Measurements from ENCODE around the gene SLC26A1.

SLC26A1 gene

GRCh38 chr4:993111-994029, at the start of gene SLC26A1:
TSS of gene SLC26A1 (minus strand) at chr4:993404. CDS start at chr4:991703, 1,701 bp downstream.
- no peak for DNase-seq

- DNase-seq = no peak
Measured at GRCh38 chr4:1042352-1043055, 49.3 kb upstream of the SLC26A1 start.

DNA sequence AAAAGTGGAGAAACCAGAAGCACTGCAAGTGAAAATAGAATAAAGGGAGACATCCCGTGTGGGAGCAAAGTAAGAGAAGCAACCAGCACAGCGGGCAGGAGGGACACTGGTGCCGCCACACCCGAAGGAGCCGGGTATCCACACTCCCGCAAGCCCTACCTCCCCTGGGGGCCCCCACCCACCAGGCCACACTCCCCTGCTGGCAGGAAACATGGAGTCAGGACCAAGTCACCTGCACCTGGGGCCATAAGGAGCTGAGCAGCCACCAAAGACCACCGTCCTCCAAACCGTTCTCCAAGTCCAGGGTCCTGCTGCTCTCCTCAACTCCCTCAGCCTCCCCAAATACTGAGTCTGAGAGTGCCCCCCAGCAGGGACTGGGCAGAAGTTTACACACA, 48.7 kb upstream of the SLC26A1 start:
- no peak for DNase-seq

- no peak for DNase-seq
Measured at GRCh38 chr4:1041147-1041935, 48.1 kb upstream of the SLC26A1 start.

GRCh38 chr4:1040344-1041146, 47.3 kb upstream of the SLC26A1 start:
- no peak for DNase-seq

GRCh38 chr4:1039493-1040343, 46.5 kb upstream of the SLC26A1 start:
- no peak for DNase-seq

DNA sequence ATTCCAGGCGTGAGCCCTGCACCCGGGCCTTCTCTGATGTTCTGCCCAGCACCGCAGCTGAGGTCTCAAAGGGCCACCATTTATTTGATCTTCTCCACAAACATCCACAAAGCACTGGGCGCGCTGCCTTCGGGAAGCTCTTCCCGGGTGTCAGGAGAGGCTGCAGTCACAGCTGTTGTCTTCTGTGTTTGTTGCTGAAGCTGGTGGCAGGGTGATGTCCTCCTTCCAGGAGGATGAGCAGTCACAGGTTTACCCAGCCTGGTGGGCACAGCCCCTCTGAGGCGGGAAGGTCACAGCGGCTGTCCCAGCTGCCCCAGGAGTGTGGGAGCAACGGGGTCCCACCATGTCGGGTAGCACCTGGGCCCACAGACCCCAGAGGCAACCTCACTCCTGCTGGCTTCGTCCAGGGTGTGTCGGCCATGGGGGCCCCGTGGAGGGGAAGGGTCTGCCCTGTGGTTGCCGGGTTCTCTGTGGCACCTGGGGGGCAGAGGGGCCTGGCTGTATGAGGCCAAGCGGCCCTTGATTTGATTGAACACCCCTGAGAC, 45.8 kb upstream of the SLC26A1 start:
- no peak for DNase-seq

DNA sequence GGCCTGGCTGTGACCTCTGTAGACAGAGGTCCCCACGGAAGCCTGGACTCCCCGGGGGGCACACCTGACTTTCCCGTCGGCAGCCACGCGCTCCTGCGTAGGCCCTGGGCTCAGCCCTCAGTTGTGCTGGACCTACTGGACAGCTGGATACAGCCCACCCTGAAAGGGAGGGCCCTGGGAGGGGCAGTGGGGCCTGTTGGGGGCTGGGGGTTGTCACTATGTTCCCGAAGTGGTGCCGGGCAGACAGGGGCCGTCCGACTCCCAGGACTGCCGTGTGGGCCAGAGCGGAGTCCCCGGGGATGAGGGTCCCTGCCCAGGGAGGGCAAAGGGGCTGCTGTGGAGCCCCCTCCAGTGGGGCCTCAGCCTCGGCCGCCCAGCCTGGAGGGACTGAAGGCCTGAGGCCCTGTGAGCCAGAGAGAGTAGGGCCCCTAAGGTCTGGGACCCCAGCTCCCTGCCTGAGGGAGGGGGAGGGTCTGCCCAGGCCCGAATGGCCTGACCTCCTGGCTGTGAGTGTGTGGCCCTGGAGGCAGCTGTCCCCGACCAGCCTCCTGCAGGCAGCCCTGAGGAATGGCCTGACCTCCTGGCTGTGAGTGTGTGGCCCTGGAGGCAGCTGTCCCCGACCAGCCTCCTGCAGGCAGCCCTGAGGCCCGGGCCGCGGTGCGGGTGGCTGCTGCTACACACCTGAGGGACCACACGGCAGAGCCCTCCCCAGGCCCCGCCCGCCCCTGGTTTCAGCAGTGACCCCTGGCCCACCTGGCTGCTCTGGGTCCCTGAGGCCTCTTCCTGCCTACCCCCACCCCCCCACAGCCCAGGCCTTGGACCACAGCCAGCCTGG, 44.0 kb upstream of the SLC26A1 start:
- no peak for DNase-seq

GRCh38 chr4:1036095-1036494, 42.9 kb upstream of the SLC26A1 start:
- DNase-seq = no peak

GRCh38 chr4:1035510-1035909, 42.3 kb upstream of the SLC26A1 start:
- DNase-seq = no peak

DNA sequence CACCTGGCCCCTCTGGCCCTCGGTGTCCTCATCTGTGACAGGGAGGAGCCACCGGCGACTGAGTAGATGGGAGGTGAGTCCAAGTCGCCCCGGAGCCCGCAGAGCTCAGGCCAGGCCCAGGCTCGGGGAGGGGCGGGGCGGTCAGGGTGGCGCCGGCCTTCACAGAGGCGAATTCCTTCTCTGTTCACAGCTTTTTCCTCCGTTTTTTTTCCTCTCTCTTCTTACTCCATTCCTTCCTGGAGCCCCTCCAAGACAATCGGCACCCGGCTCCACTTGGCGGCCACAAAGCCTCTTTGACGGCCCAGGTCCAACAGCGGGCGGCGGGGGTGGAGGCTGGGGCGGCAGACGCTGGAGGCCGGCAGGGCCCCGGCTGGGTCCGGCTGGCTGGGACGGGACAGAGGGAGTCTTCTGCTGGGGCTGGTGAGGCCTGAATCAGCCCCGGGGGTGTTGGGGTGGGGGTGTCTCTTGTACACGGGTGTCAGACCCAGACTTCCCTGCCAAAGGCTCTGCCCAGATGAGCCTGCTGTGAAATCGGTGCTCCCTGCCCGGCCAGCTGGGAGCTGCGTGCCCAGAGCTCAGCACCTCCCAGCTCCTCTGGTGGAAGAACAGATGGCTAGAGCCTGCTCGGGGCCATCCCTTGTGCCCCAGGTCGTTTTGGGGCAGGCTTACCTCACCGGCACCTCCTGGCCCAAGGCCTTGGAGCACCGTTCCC, 40.8 kb upstream of the SLC26A1 start:
- DNase-seq = no peak

DNA sequence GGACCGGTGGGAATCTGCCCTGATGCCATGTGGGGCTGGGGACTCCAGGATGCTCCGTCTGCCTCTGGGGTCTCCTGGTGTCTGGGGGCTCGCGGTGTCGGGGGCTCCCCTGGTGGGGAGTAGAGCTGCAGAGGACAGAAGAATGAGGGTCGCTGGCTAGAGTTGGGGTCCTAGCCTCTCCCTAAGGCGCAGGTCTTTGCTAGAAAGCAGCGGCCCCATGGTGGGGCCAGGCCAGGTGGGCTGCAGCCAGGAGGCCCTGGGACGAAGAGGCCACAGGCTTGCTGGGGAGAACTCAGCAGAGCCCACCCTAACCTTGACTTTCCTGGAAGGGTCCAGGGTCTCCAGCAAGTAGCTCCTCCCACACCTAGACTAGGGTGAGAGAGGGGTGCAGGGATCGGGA, 39.7 kb upstream of the SLC26A1 start:
- DNase-seq = no peak

DNA sequence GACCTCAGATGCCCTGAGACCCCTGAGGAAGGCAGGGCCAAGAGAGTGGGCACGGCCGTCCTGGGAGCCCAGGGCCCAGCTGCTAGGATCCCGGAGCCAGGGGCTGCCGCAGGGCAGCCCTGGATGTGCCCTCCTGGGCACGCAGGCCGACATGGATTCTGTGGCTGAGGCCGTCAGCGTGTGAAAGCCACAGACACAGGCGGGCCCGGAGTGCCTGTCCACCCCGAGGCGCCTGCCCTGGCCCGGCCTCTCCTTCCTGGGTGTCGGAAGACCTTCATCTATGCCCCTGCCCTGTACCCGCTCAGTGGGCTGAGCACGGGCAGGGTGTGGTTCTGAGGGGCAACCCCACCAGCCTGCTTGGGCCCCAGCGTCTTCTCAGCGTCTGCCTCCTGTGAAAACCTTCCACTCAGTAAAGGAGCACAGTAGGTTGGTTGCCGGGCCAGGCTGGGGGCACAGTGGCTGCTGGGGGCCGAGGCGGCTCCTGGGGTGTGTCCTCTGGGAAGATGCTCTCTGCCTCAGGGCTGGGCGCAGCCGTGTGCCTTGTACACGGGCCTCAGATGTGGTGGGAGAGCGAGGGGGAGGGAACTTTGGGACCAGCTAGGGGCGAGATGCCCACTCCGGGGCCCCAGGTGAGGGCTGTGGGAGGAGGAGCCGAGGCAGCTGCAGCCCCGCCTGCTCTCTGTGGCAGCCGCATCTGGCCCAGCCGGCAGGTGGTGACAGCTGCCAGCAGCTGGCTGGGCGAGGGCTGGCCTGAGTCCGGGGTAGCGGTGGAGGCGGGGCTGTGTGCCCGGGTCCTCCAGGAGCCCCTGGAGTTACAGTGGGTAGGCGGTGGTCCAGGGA, 39.0 kb upstream of the SLC26A1 start:
- no peak for DNase-seq

DNA sequence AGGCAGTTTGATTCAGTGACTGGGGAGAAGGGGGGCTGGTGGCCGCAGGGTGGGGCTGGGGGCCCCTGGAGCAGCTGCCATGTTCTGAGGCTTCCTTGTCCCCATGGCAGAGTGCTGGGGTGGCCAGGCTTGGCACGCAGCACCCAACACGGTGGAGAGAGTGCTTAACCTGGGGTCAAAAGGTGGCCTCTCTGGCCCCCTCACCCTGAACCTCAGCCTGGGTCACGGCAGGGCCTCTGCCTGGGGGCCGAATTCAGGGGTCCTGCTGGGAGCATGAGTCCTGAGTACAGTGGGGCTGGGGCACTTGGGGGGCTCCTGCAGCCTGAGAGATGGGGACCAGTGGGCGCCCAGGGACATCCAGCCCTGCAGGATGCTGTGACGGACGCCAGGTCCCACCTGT, 38.1 kb upstream of the SLC26A1 start:
- no peak for DNase-seq

GRCh38 chr4:1030559-1030958, 37.4 kb upstream of the SLC26A1 start:
- no peak for DNase-seq

DNA sequence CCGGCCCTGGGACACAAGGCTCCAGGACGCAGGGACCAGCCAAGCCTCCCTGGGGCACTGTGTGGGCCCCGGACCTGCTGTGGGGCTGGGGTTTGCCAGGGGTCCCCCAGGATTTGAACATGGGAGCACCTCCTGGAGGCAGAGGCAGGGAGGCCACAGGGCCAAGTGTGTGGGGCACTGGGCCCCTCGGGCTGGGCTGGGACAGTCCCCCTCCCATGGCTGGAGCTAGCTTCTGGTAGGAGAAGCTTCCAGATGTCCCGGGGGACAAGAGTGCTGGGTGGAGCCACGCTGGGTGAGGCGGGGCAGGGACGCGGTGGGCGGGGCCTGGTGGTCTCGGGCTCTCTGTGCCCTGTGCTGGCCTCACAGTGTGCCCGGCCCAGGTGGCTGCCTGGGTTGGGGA, 36.8 kb upstream of the SLC26A1 start:
- no peak for DNase-seq

GRCh38 chr4:1029529-1029928, 36.3 kb upstream of the SLC26A1 start:
- DNase-seq = no peak

DNA sequence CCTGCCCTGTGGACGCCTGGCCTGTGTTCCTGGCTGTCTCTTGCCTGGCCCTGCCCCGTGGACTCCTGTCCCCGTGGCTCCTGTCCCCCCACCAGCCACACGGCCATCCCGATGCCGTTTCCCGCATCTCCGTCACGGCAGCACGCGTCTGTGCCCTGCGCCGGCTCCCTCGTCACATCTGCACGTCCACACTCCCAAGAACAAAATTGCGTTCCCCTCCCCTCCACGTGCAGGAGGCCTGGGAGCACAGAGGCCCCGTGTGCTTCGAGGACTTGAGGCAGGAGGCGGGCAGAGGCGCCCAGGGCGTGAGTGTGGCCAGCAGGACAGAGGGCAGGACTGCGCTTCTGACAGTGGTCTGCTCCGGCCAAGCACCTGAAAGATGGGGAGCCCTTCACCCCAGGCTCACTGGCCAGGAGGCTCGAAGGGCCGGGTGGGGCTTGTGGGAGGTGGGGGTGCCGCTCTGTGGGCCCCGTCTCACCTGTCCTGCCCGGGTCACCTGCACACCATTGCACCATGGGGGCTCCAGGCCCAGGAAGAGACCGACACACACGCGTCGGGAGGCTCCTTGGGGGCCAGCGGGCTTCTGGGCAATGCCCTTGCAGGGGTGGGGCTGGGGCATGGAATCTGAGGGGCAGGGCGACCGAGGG, 35.5 kb upstream of the SLC26A1 start:
- DNase-seq = no peak

Measured in activated effector memory CD4-positive, alpha-beta T cell treated with Interleukin-2 at 50 U/mL for 16 hours (primary cell).